GM18499 (cell line): ENCODE data around the gene NFIB.

Experiments
- ATAC-seq: cut with Tn5 transposase; IDR thresholded peaks from one replicate; pipeline ENCODE4 v1.9.1; 2021; ENCODE audit warnings: moderate number of reproducible peaks; ENCODE audit not compliant: insufficient read depth, unreplicated experiment

The NFIB gene

GRCh38 chr9:14165376-14166035 is 148.4 kb downstream of the NFIB start:
- ATAC-seq = no peak

GRCh38 chr9:14164908-14165307 is 149.0 kb downstream of the NFIB start:
- no peak for ATAC-seq

GRCh38 chr9:14159440-14160216 is 154.3 kb downstream of the NFIB start:
- ATAC-seq = no peak

DNA sequence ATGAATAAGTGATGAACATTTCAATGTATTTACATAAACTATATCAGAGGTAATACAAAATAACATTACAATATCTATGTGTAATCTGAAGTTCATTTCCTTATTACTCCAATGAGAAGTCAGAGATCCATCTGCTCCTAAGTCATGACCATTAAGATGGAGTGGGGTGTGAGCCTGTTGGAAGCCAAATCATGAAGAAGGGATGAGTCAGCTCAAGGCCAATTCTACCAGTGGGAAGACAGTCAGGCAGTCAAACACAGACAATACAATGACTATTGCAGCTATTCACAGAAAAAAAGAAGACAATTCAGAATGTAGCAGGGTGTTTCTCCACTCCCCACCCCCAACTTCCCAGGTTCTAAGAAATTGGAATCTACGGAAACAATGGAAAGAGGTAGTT is 155.0 kb downstream of the NFIB start:
- no peak for ATAC-seq

GRCh38 chr9:14158136-14158813 is 155.7 kb downstream of the NFIB start:
- ATAC-seq = no peak

- no peak for ATAC-seq
Measured at GRCh38 chr9:14157191-14157590, 156.8 kb downstream of the NFIB start.

GRCh38 chr9:14156046-14156445 is 157.9 kb downstream of the NFIB start:
- ATAC-seq = peak; percentile 96

- ATAC-seq = no peak
Measured at GRCh38 chr9:14155237-14155636, 158.7 kb downstream of the NFIB start.

- no peak for ATAC-seq
Measured at GRCh38 chr9:14153310-14153720, 160.6 kb downstream of the NFIB start.

GRCh38 chr9:14151451-14151850 is 162.5 kb downstream of the NFIB start:
- no peak for ATAC-seq

GRCh38 chr9:14148501-14149103 is 165.3 kb downstream of the NFIB start:
- ATAC-seq = no peak

- no peak for ATAC-seq
Measured at GRCh38 chr9:14147738-14148137, 166.2 kb downstream of the NFIB start.

DNA sequence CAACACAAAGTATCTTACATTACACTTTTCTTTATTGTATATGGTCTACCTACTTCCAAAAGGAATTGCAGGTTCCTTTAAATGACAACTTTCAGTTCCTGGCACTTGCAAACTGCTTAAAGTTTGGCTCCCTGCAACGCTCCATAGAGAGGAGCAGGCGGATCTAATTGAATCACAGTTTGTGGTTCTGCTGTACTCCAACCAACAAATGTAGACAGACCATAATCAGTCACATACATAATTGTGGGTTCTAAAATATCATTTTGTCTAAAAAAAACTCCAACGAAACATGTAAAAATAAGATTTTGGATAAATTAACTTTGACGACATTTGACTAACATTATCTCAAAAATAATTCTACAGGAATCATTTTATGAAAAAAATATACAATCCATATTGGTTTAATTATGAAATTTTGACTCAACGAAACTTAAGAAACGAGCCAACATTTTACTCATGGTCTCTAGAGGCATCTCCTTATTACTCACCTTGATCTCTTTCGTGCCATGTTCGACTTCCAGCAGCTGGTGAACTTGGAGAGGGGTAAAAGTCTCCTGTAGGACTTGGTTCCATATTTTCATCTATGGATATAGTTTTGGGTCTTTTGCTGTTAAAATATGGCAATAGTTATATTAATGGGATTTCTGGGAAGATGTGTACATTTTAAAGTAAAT is 167.6 kb downstream of the NFIB start:
- ATAC-seq = no peak

DNA sequence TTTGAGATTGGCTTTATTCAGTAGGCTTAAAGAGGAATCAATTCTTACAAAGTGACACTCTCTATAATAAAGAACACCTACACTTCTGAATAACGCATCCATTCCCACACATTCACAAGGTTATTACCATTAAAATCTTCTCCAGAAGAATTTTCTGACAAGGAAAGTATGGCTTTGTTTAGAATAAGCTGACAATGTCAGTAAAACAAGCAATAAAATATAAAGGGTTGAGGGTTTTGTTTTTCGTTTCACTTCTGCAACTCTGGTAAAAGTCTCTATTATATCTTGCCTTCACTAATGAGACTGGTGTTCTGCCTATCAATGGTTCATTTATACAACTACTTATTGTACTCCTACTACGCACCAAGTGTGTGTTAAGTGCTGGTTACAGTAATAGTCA is 169.7 kb downstream of the NFIB start:
- ATAC-seq = no peak

GRCh38 chr9:14141699-14142098 is 172.2 kb downstream of the NFIB start:
- ATAC-seq = no peak

- no peak for ATAC-seq
Measured at GRCh38 chr9:14140096-14140697, 173.7 kb downstream of the NFIB start.

GRCh38 chr9:14139287-14139686 is 174.7 kb downstream of the NFIB start:
- ATAC-seq = no peak

DNA sequence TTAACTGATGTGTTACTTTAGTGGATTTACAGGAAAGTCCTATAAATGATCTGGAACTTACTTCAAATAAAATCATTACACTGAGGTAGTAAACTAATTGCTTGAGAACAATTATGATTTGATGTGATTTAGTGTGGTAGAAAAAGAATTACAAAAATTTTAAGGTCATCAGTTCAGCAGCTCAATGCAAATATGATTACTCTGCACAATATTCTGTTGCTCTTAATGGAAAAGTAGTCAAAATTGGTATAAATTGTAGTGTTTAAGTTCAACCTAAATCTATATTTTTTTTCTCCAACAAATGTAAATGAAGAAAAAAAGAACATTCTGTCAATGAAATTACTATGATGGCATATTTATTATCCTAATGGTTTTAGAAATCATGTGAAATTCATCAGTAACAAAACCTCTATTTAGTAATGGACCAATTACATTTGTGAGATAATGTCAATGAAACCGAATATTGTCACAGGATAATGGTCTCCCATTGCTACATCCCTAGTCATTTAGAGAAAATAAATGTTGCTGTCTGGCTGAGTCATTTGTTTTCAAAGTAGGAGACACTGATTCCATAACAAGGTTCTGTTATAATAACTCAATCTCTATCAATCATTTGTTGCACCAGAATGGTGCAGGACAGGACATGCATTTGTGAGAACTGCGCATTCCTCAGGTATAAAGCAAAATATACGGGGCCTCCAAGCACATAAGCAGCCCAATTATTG is 177.1 kb downstream of the NFIB start:
- no peak for ATAC-seq

DNA sequence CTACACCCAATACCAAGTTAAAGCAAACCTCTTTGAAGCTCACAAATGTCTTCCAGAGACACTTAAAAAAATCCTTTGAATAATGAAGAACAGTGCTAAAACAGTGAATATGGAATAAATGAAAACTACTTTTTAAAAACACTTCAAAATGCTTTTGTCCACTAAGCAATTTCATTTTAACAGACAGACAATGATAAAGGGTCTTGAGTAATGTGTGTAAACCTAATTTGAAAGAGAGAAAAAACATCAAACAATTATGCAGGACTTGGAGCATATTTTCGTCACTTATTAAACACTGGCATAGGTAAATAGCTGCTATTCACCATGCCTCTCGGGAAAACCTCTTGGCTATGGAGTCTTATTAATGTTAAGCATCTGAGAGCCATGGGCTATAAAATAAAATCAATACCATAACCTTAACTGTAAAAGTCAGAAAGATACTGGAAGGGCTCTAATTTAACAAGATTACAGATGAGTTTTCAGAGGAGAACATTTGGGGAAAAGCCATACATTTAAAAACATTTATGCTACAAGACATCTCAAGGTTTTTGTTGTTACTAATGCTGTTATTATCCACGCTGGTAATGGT is 177.8 kb downstream of the NFIB start:
- ATAC-seq = no peak
